Suppressor macrophage treated with lipopolysaccharide for 1 hour (primary cell): ENCODE measurements around the gene DCAF16.
"Not testable (repeated sequence)": the region's sequence is repeated elsewhere in the genome, so short reads cannot be mapped to it uniquely, and the experiment has no call there.

Experiments used
- DNase-seq, 3 donors: peaks; one replicate each; pipeline ENCODE4 v3.0.0-alpha.2; 2020 to 2022

DCAF16 gene

GRCh38 chr4:17810260-17811077 lies at the start of gene DCAF16, which contains the start of gene NCAPG:
DCAF16 (minus strand) TSS chr4:17810757; CDS start chr4:17804141, 6,616 bp downstream.
NCAPG (plus strand) TSS chr4:17810979; CDS start chr4:17811078, 99 bp downstream.
- peak; percentile 100 for DNase-seq

DNA sequence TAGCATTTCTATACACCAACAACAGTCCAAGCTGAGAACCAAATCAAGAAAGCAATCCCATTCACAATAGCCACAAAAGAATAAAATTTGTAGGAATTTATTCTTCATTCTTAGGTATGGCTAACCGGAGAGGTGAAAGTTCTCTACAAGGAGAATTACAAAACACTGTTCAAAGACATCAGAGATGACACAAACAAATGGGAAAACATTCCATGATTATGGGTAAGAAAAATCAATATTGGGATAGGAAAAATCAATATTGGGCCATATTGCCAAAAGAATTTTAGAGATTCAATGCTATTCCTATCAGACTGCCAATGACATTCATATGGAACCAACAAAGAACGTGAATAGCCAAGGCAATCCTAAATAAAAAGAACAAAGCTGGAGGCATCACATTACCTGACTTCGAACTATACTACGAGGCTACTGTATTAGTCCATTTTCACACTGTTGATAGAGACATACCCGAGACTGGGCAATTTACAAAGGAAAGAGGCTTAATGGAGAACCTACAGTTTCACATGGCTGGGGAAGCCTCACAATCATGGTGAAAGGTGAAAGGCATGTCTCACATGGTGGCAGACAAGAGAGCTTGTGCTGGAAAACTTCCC lies 49.3 kb upstream of the DCAF16 start:
- no peak for DNase-seq

DNA sequence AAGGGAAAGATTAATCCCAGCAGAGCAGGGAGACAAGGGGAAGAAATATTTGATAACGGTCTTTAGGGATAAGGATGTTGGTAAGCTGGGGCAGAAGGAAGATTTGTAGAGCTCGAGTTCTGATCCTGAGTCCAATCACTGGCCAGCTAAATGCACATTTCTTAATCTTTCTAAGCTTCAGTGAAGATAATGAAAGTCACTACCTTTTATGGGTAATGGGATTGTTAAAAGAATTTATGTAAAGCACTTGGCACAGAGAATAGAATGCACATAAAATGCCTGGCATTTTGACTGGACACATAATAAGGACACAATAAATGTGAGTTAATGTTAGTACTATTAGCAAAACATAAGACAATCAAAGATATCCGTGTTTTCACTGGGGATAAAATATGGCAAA lies 43.5 kb upstream of the DCAF16 start:
- DNase-seq: no peak

DNA sequence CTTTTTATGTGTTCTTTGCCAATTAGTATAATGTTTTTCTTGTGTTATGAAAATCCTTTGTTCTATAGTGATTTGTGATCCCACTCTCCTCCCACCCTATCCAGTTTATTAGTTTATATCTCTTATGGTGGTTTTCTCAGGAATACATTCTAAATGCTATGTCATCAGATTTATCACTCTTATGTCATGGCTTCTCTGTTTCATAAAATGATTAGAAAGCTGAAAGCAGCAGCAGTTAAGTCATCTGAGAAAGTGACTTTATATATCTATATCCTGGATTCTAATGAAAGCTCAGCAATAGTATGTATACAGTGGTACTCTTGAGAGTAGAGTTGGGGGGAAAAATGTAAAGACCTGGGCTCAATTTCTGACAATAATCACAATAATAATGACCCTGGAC lies 41.4 kb upstream of the DCAF16 start:
- no peak for DNase-seq

- DNase-seq: not testable (repeated sequence)
These were observed 39.7 kb upstream of the DCAF16 start for GRCh38 chr4:17850295-17850694.

- no peak for DNase-seq
These were observed 35.7 kb upstream of the DCAF16 start for GRCh38 chr4:17846266-17846665.

DNA sequence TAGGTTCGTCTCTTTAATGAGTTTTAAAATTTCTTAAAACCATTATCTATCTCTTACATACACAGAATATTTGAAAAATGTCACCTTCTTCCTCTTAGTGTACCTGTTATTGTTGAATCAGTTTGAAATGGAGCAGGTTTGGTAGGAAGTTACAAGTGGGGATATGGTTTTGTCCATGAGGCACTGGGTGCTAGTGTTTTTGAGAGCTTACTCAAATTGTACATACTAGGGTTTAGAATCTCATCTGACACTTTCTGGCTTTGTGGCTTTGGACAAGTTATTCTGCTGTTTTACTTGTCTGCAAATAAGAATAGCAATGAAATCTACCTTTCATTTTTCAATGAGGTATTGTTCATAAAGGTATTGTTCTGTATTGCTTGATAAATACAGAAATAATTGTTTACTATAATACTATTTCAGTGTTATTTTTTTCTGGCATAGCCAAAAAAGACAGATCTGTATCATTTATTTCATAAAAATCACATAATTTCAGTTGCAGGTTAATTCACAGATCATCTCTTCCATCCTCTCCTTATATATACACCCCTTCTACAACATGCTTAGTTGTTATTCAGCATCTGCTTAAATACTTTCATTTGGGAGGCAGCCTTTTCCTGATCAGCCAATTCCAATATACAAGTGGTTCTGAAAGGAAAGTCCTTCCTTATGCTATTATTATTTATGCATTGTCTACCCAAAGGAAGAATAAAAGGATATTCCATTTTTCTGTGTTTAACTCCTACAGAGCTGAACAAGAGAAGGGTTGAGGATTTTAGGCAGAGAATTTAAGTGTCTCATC lies 13.5 kb upstream of the DCAF16 start:
- DNase-seq: no peak

DNA sequence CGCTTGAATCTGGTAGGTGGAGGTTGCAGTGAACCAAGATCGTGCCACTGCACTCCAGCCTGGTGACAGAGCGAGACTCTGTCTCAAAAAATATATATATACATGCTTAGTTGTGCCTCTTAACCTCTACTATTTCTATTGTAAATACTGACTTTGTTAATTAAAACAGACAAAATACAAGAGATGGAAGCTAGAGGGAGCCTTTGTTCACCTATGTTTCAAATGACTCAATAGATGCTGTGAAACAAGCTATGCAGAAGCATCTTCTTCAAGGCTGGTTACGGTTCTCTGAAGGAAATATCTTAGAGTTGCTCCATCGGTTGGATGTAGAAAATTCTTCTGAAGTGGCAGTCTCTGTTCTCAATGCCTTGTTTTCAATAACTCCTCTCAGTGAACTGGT lies 6.5 kb upstream of the DCAF16 start:
- peak; percentile 59 to 72 (median 70) for DNase-seq

DNA sequence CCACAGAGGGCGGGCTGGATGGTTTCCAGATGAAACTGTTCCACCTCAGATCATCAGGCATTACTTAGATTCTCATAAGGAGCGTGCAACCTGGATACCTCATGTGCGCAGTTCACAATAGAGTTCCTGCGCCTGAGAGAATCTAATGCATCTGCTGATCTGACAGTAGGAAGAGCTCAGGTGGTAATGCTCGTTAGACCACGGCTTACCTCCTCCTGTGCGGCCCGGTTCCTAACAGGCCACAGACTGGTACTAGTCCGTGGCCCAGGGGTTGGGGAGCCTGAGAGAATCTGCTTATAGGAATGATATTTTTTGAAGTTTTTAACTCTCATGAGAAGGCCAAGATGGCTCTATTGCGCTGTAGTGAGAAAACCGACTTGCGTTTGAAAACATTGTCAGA lies 5.6 kb upstream of the DCAF16 start:
- DNase-seq: no peak

DNA sequence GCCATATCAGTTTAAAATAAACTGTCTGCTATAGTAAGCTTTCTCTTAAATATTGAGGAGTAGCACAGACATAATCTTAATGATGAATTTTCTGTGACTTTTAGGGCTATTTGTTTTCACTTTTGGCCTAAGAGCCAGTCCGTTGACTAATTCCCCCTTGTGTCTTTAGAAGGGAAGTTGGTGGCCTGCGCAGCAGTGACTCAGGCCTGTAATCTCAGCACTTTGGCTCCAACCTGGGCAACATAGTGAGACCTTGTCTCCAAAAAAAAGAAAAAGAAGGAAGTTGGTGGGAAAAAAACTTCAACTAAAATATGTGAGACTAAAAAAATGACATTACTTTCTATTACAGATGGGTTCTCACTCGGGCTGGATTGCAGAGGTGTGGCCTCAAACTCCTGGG lies 3.6 kb upstream of the DCAF16 start:
- DNase-seq: peak; percentile 77 to 87 (median 83)

DNA sequence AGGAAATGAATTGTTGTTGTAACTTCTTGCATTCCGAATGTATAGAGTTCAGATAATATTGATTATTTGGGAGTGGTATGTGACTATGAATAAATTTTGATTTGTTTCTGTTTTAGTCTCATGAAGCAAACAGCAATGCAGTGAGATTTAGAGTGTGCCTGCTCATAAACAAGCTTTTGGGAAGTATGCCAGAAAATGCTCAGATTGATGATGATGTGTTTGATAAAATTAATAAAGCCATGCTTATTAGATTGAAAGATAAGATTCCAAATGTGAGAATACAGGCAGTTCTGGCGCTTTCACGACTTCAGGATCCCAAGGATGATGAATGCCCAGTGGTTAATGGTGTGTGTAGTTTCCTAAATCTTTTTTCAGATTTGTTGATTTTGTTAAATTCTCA lies 2.2 kb upstream of the DCAF16 start:
- no peak for DNase-seq

- DNase-seq: no peak
These were observed 1.6 kb upstream of the DCAF16 start for GRCh38 chr4:17812125-17812524.

DNA sequence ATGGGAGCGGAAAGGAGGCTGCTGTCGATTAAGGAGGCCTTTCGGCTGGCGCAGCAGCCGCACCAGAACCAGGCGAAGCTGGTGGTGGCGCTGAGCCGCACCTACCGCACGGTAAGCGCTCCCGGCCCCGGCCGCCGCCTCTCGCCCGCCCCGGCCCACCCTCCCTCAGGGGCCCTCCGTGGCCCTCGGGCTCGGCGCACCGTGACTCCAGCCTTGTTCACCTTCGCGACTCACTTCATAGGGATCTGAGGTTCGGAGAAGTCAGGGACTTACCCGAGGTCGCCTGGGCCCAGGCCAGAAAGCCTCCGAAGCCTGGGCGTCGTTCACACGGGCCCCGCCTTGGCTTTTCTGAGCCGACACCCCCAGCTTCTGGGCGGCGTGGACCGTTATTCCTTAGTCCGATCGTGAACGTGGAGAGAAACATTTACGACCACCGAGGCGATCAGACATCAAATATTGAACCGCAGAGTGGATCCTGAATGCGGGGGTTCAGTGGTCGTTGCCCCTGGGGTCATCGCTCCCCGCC lies 584 bp upstream of the DCAF16 start:
- peak; percentile 18 to 46 (median 28) for DNase-seq

DNA sequence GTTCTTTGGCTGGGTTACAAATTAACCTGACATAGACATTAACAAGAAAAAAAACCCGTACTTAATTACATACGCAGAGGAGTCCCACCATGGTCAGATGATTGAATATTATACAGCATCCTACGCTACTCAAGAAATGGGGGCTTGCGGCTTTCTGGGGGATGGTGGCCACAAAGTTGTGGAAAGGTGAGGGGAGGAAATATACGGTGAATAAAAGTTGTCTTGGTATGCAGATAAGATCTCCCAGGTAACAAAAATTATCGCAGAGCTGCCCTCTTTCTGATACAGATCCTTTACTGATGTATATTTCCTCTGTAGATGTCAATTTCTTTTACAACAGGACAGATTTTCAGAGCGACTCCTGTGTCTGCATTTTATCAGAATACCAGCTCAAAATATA lies 890 bp downstream of the DCAF16 start:
- DNase-seq: no peak

DNA sequence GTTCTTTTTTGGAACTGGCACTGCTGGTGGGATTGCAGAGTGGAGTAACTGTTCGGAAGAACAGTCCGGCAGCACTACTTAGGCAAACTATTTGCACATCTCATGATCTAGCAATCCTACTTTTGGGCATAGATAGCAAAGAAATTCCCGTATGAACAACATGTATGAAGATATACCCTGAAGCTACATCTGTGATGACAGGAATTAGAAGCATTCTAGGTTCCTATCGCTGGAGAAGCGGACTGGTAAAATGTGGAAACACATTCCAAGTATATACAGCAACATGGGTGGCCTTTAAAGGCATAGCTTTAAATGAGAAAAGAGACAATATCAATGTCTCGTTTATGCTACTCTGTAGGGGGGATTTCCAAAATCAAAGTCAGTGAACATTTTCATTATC lies 3.1 kb downstream of the DCAF16 start:
- DNase-seq: no peak

DNA sequence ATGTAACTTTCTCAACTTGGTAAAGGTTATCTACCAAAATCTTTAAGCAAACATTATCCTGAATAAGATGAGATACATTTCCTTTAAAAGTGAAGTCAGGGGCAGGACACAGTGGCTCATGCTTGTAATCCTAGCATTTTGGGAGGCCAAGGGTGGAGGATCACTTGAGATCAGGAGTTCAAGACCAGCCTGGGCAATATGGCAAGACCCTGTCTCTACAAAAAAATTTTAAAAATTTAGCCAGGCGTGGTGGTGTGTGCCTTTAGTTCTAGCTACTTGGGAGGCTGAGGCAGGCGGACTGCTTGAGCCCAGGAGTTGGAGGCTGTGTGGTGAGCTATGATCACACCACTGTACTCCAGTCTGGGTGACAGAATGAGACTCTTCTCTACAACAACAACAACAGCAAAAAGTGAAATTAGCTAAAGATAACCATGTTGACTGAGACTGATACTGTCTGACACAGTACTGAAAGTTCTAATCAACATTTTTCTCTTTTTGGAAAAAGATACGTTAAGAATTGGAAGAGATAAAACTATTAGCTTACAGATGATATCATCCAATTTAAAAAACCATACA lies 4.9 kb downstream of the DCAF16 start:
- no peak for DNase-seq

- DNase-seq: no peak
These were observed 12.7 kb downstream of the DCAF16 start for GRCh38 chr4:17797808-17798207.

DNA sequence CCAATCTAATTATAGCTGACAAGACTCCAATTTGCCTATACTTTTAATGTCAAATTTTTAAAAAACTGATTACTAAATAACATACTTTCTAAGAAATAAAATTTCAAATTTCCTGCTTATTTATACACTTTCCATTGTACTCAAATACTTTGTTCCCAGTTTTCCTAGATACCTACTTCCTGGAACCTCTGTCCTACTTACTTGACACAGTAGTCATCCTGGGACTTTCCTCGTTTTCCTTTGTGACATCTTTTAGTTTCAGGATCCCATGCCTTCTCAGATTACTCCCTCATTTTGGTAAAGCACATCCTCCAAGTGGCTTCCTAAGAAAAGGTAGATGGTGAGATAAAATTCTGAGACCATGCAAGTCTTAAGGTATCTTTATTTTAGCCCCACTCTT lies 15.8 kb downstream of the DCAF16 start:
- DNase-seq: no peak

- DNase-seq: no peak
These were observed 21.6 kb downstream of the DCAF16 start for GRCh38 chr4:17788956-17789355.

- no peak for DNase-seq
These were observed 23.2 kb downstream of the DCAF16 start for GRCh38 chr4:17787315-17787714.

GRCh38 chr4:17786567-17786966 lies 24.0 kb downstream of the DCAF16 start:
- DNase-seq: peak in 2 of 3 donors; percentile 5 to 16

DNA sequence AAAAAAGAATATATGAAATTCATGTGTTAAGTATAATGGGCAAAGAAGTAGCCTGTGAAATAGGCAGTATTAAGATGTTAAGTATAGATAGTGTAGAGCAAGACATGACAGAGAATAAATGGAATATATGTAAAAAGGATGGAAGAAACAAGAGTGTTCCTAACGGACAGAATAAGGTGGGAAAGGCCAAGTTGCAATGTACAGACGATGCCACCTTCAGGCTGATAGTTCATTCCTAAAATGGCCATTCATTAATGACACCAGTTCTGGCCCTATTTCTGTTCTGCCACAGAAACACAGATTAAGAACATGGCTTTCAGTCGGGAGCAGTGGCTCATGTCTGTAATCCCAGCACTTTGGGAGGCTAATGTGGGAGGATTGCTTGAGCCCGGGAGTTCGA lies 24.7 kb downstream of the DCAF16 start:
- no peak for DNase-seq
